Nephron progenitor cell (in vitro differentiated cells): ENCODE results near the gene NCF4.

ENCODE experiments used
- DNase-seq: peaks from one replicate; pipeline ENCODE4 v3.0.0; 2021
- H3K27ac Mint-ChIP-seq: 2 replicates; pipeline ENCODE4 v1.8.0; 2021; ENCODE audit warnings: mild to moderate bottlenecking, moderate library complexity, mixed read lengths
- H3K27me3 Mint-ChIP-seq: 2 replicates; pipeline ENCODE4 v1.8.0; 2021; ENCODE audit warnings: mild to moderate bottlenecking, low read depth, mixed read lengths; ENCODE audit not compliant: poor library complexity
- H3K36me3 Mint-ChIP-seq: 2 replicates; pipeline ENCODE4 v1.8.0; 2021; ENCODE audit warnings: low read depth, mixed read lengths
- H3K4me1 Mint-ChIP-seq: 2 replicates; pipeline ENCODE4 v1.8.0; 2021; ENCODE audit warnings: mixed read lengths
- H3K4me3 Mint-ChIP-seq: 2 replicates; pipeline ENCODE4 v1.8.0; 2021; ENCODE audit warnings: mild to moderate bottlenecking, moderate library complexity, mixed read lengths
- H3K9me3 Mint-ChIP-seq: 2 replicates; pipeline ENCODE4 v1.8.0; 2021; ENCODE audit warnings: mild to moderate bottlenecking, moderate library complexity, mixed read lengths
- CTCF ChIP-seq: fragments of 200-600 bp; sonication (generic); IDR thresholded peaks from 2 replicates; pipeline ENCODE4 v1.5.0; 2021; ENCODE audit warnings: antibody characterized with exemption

Gene NCF4

GRCh38 chr22:36875741-36876140 lies 14.9 kb downstream of the NCF4 start:
- Mint-ChIP-seq H3K4me3 (no peak overlapping the region), H3K9me3 (peaks cover 11% of the 10 kb centered on the region), H3K27me3 (peaks cover 16% of the 10 kb centered on the region), H3K4me1 (no peaks in the 10 kb centered on the region), H3K36me3 (no peaks in the 10 kb centered on the region), H3K27ac (peak overlapping the region; percentile 34)
- TF ChIP-seq CTCF = no peak
- DNase-seq = no peak

- H3K9me3 Mint-ChIP-seq = peaks cover 40% of the 10 kb centered on the region
- DNase-seq = no peak
- peaks cover 8% of the 10 kb centered on the region for H3K36me3 Mint-ChIP-seq
- no peak overlapping the region for H3K27ac Mint-ChIP-seq
- H3K4me1 Mint-ChIP-seq = no peaks in the 10 kb centered on the region
- H3K4me3 Mint-ChIP-seq = no peak overlapping the region
- TF ChIP-seq CTCF = no peak
- H3K27me3 Mint-ChIP-seq = peaks cover 15% of the 10 kb centered on the region
Measured at GRCh38 chr22:36879775-36880174, 19.0 kb downstream of the NCF4 start.

GRCh38 chr22:36881504-36882245 lies 20.9 kb downstream of the NCF4 start:
- peaks cover 14% of the 10 kb centered on the region for H3K27me3 Mint-ChIP-seq
- no peak overlapping the region for H3K4me3 Mint-ChIP-seq
- no peak overlapping the region for H3K27ac Mint-ChIP-seq
- peaks cover 8% of the 10 kb centered on the region for H3K36me3 Mint-ChIP-seq
- DNase-seq = no peak
- TF ChIP-seq CTCF = no peak
- no peaks in the 10 kb centered on the region for H3K4me1 Mint-ChIP-seq
- peaks cover 40% of the 10 kb centered on the region for H3K9me3 Mint-ChIP-seq

- no peak overlapping the region for H3K4me3 Mint-ChIP-seq
- no peak overlapping the region for H3K27ac Mint-ChIP-seq
Measured at GRCh38 chr22:36884349-36885158, 23.7 kb downstream of the NCF4 start.

GRCh38 chr22:36885474-36885873 lies 24.7 kb downstream of the NCF4 start:
- H3K36me3 Mint-ChIP-seq = peaks cover 8% of the 10 kb centered on the region
- peaks cover 42% of the 10 kb centered on the region for H3K9me3 Mint-ChIP-seq
- no peak overlapping the region for H3K4me3 Mint-ChIP-seq
- DNase-seq = no peak
- no peak for TF ChIP-seq CTCF
- no peaks in the 10 kb centered on the region for H3K4me1 Mint-ChIP-seq
- peaks cover 15% of the 10 kb centered on the region for H3K27me3 Mint-ChIP-seq
- H3K27ac Mint-ChIP-seq = no peak overlapping the region

More at GRCh38 chr22:36884349-36885158, 23.7 kb downstream of the NCF4 start:
- no peak for TF ChIP-seq CTCF
- H3K36me3 Mint-ChIP-seq = peaks cover 8% of the 10 kb centered on the region
- H3K27me3 Mint-ChIP-seq = peaks cover 12% of the 10 kb centered on the region
- H3K4me1 Mint-ChIP-seq = no peaks in the 10 kb centered on the region
- DNase-seq = no peak
- H3K9me3 Mint-ChIP-seq = peaks cover 50% of the 10 kb centered on the region
